ENCODE data around the gene YY1AP1.
"Not testable (repeated sequence)": the region's sequence is repeated elsewhere in the genome, so short reads cannot be mapped to it uniquely, and the experiment has no call there.

Gene YY1AP1

DNA sequence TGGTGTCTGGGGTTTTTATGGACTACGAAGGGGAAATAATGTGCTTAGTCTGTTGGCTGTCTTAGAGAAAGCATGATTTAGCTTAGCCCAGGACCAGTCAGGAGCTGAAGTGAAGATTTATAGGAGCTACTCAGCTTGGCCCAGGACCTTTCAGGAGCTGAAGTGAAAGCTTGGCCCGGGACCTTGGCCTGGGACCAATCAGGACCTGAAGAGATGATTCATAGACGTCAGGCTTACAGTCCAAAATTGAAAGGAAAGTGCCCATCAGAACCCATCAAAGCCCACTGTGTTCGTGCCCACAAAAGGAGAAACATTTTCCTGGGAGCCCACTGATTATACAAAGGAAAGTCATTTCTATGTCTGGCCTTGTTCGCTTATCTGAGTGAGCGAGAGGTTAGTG, 42.9 kb downstream of the YY1AP1 start:
- DNase-seq = no peak

DNA sequence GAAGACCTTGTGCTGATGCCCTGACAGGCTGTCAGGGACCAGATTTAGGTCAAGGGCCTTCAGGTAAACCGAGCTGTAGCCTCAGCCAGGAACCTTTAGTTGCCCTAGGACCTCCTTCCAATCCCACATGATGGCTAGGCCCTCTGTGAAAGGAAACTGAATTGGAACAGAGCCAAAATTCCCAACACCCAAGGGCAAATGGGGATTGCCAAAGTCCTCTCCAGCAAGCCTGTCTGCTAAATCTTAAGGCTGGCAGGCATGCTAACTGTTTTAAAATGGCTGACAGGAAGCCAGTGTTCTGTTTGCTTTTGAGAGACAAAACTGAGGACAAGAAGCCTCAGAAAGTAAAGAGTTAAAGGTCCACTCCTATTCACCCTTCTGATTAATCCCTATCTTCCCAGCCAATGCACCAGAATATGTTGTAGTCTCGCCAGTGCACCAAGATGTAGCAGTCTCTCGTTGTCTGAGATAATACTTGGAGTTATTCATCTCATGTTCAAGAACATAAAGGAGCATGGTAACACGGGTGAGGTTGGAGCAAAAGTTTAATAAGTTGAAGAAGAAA, 43.5 kb downstream of the YY1AP1 start:
- no peak for DNase-seq

DNA sequence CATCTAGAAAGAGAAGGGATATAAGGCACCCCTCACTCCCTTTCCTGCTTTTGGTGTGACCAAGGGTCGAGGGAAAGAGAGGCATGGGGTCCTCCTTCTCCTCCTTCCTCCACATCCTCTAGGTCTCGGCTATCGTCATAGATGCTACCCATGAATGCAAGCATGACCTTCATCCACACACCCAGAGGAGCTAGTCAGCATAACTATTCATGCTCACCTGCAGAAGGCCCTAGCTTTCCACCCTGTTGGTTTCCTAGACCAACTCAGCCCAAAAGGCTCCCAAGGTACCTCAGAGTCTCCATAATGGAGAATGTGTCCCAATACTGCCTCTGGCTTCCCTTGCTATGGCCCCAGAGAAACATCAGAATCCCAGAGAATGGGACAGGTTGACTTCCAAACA, 45.3 kb downstream of the YY1AP1 start:
- no peak for DNase-seq

DNA sequence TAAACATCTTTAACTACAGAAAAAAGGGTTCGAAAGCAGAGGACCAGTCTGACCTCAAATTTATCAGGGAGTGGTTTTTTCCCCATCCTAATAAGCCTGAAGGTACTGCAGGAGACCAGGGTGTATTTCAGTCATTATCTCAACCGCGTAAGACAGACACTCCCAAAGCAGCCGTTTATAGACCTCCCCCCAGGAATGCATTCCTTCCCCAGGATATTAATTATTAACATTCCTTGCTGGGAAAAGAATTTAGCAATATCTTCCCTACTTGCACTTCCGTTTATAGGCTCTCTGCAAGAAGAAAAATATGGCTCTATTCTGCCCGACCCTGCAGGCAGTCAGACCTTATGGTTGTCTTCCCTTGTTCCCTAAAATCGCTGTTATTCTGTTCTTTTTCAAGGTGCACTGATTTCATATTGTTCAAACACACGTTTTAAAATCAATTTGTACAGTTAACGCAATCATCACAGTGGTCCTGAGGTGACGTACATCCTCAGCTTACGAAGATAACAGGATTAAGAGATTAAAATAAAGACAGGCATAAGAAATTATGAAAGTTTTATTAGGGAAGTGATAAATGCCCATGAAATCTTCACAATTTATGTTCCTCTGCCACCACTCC, 45.9 kb downstream of the YY1AP1 start:
- DNase-seq = not testable (repeated sequence)

DNA sequence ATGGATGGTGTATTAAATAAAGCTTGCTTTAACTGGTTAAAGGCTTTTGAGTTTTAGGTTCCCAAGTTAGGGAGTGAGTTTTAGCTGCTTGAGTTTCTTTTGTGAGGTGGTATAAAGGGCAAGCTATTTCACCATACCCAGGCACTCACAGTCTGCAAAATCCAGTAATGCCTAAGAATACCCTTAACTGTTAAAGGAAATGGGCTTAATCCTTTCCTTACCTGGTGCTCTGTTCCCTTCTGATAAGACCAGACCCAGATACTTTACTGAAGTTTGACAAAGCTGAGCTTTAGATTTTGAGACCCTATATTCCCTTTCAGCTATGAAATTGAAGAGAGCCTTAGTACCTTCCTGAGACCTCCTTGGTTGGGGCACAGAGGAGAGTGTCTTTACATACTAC, 48.2 kb downstream of the YY1AP1 start:
- DNase-seq = no peak

DNA sequence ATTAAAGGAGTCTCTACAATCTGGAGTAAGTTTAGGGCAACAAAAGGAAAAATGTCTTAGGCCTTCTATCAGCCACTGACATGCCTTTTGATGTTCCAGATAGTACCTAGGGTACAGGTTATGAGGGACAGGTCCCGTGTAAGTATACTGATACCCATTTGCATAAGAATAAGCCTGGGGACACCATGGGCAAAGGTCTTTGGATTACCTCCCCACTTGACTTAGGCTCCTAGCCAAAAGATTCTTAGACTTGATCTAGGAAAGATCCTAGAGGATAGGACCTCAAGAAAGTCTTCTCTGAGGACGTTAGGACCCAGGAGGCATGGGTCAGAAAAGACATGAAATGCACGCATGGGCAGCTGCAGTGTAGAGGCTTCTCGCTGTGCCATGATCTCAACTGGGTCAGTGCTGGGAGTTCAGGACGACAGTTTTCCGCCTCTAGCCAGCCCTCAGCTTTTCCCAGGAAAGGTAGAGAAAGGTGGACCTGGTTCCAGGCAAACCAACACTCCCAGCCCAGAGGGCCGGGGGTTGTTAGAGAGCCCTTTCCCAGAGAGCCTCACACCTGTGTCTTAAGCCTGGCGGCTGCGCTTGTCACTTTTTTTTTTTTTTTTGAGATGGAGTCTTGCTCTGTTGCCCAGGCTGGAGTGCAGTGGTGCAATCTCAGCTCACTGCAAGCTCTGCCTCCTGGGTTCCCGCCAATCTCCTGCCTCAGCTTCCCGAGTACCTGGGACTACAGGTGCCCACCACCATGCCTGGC, 52.0 kb downstream of the YY1AP1 start:
- DNase-seq = no peak

DNA sequence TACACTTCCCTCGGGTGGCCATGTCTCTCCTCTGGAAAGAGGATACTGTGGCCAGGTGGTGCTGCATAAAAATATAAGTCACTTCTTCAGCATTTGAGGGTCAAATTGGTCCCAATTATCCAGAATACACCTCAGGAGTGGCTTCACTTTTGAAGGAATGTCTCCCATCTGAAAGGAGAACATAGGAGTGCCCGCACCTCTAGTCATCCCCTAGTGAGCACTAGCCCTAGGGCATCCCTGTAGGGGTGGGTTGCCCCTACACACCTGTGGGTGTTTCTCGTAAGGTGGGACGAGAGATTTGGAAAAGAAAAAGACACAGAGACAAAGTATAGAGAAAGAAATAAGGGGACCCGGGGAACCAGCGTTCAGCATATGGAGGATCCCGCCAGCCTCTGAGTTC, 62.1 kb downstream of the YY1AP1 start:
- not testable (repeated sequence) for DNase-seq

DNA sequence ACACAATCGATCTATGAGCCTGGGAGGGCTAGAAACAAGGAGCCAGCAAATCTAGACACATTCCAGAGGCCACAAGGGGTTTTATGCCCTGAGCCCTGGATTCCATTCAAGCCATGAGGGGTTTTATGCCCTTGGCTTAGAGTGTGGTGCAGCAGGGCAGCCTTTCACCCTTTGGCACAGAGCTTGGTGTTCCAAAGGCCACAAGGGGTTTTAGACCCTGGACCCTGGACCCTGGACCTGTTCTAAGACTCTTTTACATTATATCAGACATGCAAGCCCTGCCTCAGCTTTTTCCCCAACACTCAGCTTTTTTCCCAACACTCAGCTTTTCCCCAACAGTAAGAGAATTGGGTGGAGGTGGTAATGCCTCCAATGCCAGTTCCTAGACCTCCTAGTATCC, 65.2 kb downstream of the YY1AP1 start:
- DNase-seq = no peak

DNA sequence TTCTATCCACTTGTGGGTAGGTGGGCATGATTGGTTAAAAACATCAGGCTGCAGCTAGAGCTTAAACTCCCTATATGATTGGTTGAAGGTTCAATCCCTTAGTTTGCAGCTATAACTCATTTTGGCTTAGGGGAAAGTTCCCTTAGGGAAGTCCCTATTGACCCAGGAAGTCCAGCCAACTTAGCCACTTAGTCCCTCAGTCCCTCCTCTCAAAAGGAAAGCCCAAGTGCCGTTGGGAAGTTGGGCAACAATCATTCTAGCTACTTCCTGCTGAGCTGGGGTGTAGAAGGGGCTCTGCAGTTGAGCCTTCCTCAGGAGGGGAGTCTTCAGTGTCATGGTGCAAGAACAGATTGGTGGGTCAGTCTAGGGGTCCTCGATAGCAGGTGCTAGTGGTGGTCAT, 66.4 kb downstream of the YY1AP1 start:
- DNase-seq = no peak

DNA sequence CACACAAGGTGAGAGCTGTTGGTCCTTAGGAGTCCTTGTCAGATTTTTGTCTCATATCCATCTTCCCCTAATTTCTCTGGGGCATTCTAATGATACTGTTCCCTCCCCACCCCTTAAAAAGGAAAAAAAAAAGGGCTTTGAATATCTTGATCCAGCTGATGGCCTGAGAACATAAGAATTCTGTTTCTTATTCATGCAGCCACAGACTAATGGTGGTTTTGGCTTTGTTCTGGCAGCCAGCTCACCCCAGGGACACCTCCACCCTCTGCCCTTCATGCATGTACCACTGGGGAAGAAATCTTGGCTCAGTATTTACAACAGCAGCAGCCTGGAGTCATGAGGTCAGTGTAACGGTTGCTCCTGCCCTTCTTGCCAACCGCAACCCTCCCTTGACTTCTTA, 75.3 kb downstream of the YY1AP1 start:
- DNase-seq = not testable (repeated sequence)

DNA sequence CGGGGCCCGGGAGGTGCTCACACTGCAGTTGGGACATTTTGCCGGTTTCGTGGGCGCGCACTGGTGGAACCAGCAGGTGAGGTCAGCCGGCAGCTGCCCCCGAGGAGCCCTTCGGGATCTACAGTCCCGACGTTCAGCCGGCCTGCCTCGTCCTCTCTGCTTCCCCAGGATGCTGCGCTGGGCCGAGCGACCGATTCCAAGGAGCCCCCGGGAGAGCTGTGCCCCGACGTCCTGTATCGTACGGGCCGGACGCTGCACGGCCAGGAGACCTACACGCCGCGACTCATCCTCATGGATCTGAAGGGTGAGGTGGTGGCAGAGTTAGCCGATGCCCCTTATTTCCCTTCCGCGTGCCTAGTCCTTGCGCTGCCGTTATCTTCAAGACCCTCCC, 78.3 kb downstream of the YY1AP1 start:
- DNase-seq = not testable (repeated sequence)

DNA sequence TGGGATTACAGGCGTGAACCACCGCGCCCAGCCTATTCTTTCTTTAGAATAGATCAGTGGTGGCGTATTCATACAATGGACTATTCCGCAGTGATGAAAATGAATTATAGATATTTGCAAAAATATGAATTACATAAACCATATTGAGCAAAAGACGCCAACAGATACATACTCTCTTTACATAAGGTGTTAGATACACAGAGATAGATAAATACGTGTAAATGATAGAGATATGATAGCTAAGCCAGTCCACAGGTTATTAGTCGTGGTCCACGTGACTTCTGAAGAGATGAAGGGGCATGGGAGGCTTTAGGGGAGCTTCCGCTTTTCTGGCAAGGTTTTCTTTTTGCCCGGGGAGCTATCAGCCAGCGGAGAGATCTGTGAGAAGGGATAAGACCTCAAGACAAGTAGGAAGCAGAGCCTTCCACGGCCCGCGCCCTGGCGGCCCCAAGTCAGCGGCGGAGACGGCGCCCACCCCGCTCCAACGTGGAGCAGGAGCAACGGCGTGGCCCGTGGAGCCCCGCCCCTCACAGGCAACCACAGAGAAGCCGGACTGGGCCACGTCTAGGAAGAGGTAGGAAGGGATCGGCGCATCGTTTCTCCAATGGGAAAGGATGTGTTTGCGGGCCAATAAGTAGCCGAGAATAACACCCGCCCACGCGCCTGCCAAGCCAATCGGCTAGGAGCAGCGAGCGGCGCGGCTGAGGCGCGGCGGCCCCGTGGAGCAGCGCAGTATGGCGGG, 78.9 kb downstream of the YY1AP1 start, which contains the start of gene MSTO1:
TSS of gene MSTO1 (plus strand) at position 704 of the 742 bp plus-strand sequence. CDS start at position 735, 31 bp downstream.
- peak; percentile 93 for DNase-seq
